GM18507 (cell line): ENCODE results near the gene CHURC1.

Experiments used
- DNase-seq: peaks from one replicate; pipeline ENCODE4 v3.0.0; 2011; ENCODE audit warnings: low read depth; ENCODE audit not compliant: insufficient read length; ENCODE audit errors: extremely low spot score
- FAIRE-seq: peaks from 2 replicates; lab custom pipeline; 2011; peaks lifted over from hg19 to GRCh38; lab: Jason Lieb, UNC

CHURC1 gene

DNA sequence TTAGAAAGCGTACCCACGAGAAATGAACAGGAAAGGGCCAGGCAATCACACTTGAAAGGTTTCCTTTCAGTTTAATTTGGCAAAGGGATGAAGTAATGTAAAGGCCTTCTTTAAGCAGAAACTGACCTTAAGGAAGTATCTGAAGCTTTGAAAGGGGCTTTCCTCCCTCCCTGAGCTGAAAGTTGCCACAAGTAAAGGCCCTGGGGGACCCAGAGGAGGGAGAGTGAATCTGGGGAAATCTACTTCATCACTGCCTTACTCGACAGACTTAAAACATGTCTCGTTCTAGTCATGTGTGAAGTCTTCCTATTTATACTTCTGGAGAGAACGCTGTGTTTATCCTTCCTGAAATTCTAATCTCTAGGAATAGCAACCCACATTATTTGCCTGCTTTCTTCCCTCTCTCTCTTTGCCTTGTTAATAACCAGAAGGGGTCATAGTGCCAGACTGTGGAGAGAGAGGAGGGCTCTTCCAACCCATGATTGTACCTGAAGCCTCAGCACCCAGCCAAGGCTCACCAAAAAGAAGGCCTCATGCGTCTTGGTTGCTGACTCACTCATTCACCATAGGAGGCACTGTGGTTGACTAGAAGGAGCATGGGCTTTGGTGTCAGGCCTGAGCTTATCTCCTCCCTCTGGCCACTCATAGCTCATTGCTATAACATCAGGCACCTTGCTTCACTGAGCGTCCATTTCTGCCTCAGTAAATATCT lies 38.5 kb downstream of the CHURC1 start:
- DNase-seq (peak; percentile 37), FAIRE-seq (peak; percentile 88)

- FAIRE-seq (no peak), DNase-seq (no peak)
Measured at GRCh38 chr14:64953310-64953654, 39.0 kb downstream of the CHURC1 start.

- no peak for FAIRE-seq
Measured at GRCh38 chr14:64953661-64954060, 39.4 kb downstream of the CHURC1 start.

GRCh38 chr14:64954491-64955240 lies 40.4 kb downstream of the CHURC1 start:
- no peak for DNase-seq
- no peak for FAIRE-seq

More at GRCh38 chr14:64953661-64954060, 39.4 kb downstream of the CHURC1 start:
- DNase-seq: no peak

DNA sequence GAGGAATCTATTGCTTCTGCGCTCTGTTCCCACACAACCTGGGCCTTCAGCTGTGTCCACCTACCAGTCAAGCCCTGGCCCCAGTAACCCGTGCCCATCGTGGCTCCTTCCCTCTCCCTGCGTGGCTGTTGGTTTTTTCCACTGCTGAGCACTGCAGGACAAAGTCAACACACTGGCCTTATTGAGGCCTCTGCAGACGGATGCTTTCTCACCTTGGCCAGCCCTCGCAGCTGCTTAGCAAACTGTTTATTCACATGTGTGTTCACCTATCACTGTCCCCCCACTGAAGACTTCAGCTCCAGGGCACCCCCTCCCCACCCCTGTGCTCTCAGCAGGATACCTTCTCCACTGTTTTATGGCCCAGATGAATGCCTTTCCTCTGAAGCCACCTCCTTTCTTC lies 41.0 kb downstream of the CHURC1 start:
- FAIRE-seq (no peak), DNase-seq (no peak)

DNA sequence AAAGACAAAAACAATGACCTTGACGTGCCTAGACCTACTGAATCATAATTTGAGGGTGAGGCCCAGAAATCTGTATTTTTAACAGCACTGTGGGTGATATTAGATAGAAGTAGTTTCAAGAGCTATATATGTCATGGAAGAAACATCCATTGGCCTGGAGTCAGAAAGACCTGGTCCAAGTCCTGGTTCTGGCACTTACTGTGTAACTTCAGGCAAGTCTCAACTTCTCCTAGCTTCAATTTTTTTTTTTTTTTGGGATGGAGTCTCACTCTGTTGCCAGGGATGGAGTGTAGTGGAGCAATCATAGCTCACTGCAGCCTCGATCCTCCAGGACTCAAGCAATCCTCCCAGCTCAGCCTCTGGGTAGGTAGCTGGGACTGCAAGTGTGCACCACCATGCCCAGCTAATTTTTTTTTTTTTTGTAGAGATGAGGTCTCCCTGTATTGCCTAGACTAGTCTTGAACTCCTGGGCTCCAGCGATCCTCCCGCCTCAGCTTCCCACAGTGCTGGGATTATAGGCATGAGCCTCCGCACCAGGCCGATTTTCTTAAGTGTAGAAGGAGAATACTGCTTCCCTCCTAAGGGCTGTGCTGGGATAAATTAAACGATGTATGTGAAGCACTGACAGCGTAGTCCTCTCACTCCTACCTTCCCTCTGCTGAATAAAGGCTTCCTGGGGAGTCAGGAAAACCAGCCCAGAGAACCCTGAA lies 42.6 kb downstream of the CHURC1 start:
- DNase-seq (no peak), FAIRE-seq (no peak)

GRCh38 chr14:64958201-64958600 lies 43.9 kb downstream of the CHURC1 start:
- no peak for DNase-seq
- FAIRE-seq: no peak

DNA sequence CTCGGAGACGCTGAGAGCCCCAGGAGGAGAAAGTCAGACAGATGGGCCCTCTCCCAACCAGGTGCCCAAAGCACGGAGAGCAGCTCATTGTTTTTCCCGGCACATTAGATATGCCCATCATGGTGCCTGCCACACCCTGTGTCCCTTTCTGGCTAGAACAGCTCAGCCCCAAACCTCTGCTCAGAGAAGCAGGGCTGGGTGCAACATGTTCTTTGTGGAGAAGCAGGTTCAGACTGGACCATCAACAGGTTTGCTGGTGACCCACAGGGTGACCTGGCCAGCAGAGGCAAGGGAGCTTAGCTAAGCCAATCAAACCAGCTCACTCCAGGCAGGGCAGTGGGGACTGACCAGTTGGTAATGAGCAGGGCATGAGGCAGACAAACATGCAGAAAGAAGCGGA lies 44.5 kb downstream of the CHURC1 start:
- no peak for FAIRE-seq
- no peak for DNase-seq

GRCh38 chr14:64960762-64961276 lies 46.6 kb downstream of the CHURC1 start:
- no peak for DNase-seq
- FAIRE-seq: no peak

DNA sequence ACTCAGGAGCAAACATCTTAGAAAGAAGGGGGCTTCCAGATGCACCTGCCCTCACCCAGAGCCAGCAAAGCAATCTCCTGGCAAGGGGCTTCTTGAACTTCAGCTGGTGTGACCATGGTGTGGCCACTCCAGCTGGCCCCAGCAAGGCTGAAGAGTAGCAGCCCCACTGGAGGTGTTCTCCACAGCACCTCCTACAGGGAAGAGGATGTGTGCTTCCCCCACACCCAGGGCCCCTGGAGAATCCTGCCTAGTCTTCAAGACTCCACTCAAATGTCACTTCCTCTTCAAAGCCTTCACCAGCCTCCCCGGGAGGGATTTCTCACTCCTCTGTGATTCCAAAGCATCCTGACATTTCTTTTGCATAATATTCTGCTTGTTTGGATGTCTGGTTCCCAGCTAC lies 49.4 kb downstream of the CHURC1 start:
- FAIRE-seq: no peak
- no peak for DNase-seq

GRCh38 chr14:64965356-64966000 lies 51.2 kb downstream of the CHURC1 start:
- FAIRE-seq: no peak
- no peak for DNase-seq

DNA sequence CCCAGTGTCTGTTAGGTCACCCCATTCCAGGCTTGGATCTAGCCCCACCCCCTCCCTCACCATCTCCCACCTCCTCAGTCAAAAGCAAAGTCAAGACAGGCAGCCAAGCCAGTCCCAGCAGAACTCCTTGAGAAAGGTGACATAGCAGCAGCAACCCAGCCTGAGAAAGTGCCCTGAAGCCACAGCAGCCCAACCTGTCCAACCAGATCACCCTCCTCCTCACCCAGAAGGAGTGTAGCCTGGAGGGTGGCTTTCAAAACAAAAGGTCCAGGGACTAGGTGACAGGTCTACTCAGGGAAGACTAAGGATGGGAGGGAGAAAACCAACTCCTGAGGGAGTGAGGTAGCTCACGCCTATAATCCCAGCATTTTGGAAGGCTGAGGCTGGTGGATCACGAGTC lies 52.7 kb downstream of the CHURC1 start:
- DNase-seq: no peak
- no peak for FAIRE-seq

GRCh38 chr14:64968167-64968566 lies 53.9 kb downstream of the CHURC1 start:
- no peak for FAIRE-seq
- no peak for DNase-seq

DNA sequence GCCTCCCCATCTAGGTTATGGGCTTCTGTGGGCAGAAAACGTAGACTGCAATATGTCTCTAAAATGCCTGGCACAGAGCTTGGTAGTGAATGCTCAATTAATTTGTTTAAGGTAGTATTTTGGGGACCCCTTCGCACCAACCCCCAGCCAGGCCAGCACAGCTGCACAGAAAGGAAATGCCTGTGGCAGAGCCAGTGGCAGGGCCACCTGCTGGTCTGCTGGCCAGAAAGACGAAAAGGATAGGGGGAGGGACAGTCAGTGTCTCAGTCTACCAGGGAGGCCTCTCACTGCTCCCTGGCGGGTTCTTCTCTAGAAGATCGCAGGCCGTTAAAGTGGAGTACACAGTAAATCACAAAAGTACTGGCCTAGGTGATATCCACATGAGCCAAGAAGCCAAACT lies 54.4 kb downstream of the CHURC1 start:
- no peak for DNase-seq
- no peak for FAIRE-seq

DNA sequence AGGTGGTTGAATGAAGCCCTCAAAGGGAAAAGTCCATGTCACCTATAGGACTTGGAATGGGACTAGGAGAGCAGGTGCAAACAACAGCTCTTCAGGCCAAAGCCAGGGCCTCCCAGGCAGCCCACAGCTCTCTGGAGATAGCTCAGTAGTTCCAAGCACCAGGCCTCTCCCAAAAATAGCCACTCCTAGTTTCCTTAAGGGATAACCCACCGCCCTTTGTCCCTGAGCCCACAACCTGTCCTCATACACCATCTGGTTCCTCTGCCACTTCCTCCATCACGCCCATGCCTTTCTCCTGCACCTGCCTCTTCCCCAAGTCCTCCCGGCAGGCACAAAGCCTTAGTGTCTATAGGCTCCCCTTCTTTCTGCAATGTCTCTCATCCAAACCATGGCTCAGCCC lies 55.8 kb downstream of the CHURC1 start:
- no peak for FAIRE-seq
- DNase-seq: no peak

DNA sequence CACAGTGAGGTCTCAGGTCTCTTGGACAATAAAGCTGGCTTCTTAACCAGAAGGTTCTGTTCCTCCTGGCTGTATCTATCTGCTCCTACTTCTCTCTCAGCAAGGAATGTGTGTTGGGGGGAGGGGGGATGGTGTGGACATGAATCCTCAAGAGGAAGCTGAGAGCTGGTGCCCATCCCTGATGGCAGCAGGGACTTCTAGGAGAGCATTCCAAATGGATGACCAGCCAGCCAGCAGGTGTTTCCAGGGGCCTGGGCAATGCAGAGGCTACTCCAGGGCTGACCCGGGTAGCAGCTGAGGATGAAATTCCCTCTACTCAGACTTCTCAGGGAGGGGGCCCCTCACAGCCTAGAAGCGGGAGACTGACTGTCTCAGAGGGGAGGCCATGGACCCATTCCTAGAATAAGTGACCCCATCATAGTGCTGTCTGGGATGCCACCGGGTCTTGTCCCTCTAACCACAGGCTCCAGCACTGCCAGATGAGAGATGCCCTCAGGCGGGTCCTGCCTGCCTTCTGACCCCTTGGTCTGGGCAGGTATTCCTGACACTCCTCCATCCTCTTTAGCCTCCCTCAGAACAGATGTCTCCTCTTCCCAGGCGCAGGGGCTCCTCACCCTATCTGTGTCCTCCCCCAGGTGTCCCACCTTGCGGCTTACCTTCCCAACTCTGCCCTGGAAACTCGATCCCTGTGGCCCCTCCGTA lies 56.7 kb downstream of the CHURC1 start:
- DNase-seq (no peak), FAIRE-seq (no peak)

DNA sequence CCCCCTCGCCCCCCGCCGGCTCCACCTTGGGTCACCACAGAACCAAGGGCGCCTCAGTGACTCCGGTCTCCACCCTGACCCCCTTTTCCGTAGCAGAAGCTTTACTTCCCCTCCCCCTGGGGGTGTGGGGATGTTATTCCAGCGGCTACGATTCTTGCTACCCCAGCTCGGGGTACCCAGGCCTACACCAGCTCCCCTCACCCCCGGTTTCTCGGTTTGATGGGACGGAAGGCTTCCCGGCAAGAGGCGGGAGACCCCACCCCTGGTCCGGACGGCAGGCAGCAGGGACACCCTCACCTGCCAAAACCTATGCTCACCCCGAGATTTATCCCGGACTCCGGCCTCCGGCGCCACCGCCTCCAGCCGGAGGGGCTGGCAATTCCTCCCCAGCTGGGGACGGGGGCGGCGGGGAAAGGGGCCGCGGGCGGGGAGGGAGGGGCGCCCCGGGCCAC lies 57.3 kb downstream of the CHURC1 start:
- FAIRE-seq (no peak), DNase-seq (no peak)

GRCh38 chr14:64971943-64972791 lies 57.9 kb downstream of the CHURC1 start, which contains the start of gene RAB15:
Gene RAB15, minus strand, starts transcription at chr14:64972336. Its CDS starts 260 bp downstream, at chr14:64972076.
- FAIRE-seq (no peak), DNase-seq (no peak)
